ENCODE data around the gene GLT8D2.

Gene GLT8D2

DNA sequence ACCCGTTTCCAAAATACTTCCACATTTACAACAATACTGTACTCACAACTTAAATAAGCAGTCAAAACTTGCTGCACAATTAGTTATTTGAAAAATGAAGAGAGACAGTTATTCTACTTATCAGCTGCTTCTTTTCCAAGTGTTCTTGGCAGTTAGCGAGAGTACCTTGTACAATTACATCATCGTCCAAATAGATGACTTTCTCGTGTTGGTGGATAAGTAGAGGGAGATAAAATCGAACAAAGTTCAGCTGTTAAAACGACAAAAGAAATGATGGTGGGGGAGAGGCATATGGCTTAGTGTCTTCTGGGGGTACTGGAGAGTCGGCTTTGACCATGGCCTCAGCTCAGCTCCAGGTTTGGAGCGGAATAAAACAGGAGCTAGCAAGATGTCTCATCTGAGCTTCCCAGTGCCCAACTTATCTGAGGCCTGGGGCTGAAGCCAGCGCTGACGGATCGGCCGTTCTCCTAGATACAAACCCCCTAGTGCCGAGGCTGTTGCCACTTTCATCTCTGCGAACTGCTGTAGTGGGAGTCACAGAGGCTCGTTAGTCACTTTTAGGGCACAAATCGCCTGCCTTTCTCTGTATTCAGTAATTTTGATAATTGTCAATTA lies 52.6 kb downstream of the GLT8D2 start:
- DNase-seq, result no peak

DNA sequence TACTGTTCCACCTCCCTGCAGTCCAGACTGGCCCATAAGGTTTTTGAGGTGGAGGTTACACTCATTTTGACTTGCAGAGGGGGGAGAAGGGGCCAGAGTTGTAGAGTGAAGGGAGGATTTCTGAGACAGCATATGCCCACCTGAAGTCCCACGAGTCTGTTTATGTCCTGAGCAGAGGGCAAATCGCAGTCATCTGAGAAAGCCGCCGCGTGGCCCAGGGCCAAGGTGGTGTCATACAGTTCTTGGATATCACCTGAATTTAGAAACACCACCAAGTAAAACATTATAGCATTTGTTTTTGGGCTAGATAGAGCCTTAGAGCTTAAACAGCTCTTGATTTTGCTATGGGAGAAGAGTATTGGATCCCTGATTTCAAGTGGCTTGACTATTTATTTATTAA lies 53.4 kb downstream of the GLT8D2 start:
- no peak for DNase-seq

DNA sequence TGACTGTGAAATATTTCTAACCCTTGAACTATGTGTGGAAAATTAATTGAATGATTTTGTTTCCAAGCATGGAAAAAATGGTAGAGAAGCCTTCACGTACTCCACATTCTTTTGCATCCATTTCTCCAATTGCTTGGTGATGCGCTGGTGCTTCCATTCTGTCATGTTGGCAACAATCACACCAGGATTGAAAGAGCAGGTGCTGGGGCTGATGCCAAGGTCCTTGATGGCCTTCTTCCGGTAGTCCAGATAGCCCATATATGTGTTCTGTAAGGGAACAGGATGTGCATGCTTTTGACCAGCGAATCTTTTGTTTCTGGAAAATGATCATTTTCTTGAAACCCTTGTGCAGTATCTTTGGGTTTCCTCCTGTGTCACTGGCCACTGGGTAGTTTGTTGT lies 55.8 kb downstream of the GLT8D2 start:
- DNase-seq, result no peak

DNA sequence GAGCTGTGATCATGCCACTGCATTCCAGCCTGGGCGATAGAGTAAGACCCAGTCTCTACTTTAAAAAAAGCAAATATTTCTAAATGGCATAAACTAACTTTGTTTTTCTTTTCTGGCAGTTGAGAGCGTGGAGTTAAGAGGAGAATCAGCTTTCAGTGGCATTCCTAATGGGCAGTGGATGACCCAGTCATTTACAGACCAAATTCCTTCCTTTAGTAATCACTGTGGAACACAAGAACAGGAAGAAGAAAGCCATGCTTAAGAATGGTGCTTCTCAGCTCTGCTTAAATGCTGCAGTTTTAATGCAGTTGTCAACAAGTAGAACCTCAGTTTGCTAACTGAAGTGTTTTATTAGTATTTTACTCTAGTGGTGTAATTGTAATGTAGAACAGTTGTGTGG lies 63.2 kb downstream of the GLT8D2 start:
- DNase-seq, result no peak

DNA sequence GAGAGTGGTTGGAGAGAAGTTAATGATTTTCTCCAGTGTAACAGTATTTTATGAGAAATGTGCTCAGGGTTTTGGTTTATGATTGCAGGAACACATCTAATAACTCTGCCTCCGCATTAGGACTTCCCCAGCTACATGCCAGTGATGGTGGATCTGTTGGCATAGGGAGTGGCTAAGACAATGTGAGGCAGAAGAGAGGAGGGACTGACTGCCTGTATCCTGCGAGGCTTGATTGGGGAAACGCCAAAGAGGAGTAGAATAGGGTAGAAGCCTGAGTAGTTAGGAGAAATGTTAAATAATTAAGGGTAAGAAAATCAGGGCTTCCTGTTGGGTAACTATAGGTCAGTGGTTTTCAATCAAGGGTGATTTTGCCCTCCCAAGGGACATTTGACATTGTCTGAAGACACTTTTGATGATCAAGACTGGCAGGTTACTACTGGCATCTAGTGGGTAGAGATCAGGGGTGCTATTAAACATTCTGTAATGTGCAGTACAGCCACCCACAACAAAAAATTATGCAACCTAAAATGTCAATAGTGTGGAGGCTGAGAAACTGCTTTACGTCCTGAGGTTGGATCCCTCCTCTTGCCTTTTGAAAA lies 71.5 kb downstream of the GLT8D2 start:
- DNase-seq, result no peak

DNA sequence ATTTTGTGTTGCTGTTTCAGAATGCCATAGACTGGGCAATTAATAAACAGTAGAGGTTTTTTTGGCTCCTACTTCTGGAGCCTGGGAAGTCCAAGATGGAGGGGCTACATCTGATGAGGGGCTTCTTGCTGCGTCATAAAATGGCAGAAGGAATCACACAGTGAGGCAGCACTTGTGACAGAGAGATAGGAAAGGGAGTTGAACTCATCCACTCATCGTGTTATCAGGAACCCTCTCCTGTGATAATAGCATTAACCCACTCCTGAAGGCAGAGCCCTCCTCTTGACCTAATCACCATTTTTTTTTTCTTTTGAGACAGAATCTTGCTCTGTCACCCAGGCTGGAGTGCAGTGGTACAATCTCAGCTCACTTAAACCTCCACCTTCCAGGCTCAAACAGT lies 74.6 kb downstream of the GLT8D2 start:
- no peak for DNase-seq

DNA sequence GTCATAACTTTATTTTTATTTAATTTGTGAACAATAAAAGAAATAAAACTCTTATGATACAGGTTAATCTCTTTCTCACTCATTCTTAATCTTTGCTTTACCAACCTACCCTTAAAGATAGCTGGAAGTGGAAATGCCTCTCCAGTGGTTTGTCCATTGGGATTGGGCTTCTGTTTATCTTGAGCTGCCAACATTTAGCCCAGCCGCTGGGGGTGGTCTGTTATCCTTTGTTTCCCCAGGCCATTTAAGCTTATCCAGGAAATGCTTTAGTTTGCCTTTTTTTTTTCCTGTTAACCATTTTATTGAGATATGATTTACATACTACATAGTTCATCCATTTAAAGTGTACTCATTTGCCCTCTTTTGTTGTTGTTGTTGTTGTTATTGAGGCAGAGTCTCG lies 76.1 kb downstream of the GLT8D2 start:
- DNase-seq, result no peak

DNA sequence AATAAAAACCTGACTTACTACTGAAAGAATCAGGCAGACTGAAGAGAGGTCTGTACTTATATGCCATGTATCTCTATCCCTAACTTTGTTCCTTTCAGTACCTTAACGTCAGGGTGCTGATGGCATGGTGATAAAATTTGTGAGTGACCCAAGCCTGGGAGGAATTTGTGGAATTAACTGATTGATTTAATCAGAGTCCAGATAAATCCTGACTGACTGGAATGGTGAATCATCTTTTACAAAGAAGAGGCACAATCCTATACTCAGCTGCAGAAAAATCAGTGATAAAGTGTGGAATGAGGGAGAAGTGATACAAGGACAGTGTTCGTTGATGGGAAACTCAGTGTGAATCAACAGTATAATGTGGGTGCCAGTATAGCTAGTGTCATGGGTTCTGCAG lies 80.6 kb downstream of the GLT8D2 start:
- DNase-seq, result no peak

DNA sequence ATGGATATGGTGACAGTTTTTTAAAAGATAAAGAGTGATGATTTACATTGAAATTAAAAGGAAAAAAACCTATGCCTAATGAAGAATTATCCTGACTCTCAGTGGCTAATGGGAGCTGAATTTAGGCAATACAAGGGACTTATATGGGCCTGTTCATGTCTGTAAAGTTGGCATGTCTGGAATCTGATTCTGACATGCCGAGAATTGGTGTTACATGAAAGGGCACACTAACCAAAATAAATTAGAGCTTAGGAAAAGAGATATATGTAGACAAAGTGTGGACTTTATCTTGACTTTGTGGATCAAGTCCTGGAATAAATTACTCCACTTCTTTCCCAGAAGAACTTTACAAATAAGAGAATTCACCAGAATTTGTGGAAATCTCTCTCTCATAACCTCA lies 83.3 kb downstream of the GLT8D2 start:
- DNase-seq, result no peak

DNA sequence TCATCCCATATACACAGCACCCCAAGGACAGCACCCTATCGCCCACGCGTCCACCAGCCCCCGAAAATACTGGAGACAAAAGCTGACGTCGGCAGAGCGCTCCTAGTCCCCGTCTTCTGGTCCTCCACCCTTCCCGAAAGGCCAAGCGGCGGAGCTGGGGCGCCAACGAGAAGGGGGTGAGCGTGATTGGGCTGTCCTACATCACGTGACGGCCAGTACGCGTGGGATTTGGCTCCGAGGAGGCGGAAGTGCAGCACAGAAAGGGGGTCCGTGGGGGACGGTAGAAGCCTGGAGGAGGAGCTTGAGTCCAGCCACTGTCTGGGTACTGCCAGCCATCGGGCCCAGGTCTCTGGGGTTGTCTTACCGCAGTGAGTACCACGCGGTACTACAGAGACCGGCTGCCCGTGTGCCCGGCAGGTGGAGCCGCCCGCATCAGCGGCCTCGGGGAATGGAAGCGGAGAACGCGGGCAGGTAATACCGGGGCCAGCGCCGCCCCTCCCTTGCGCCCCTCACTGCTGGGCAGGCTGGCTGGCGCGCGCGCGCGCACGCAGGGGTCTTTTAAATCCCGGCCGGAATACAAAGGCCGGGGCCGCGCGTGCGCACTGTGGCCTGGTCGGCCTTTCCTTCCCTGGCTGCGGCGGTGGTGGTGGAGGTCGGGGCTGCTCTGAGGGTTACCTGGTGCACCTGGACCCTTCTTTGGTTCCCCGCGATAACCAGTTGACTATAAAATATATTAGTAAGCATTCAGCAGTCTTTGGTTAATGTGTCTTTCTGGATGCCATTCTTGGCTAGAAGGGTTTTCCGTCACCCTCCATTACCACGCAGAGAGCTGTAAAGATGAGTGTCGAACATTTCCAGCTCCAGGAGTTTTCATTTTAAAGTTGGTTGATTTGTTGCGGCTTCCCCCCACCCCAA lies 84.1 kb downstream of the GLT8D2 start, which contains the start of gene TDG:
Gene TDG, plus strand, starts transcription at position 283 of the 915 bp plus-strand sequence. Its CDS starts 166 bp downstream, at position 449.
- peak; percentile 99 for DNase-seq

DNA sequence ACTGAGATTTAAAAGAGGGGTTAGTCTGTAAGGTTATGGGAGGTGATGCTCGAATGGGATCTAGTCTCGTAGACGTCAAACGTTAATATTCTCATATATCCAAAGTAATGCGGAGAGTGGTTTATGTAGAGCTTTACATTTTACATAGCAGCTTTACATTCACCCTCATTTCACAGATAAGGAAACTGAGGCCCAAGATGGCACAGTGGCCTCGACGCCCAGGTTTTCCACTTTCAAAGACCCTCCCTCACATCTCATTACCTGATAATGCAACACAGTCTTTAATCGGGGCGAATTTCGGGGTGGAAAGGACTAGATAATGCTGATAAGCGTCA lies 84.8 kb downstream of the GLT8D2 start:
- DNase-seq, result no peak

DNA sequence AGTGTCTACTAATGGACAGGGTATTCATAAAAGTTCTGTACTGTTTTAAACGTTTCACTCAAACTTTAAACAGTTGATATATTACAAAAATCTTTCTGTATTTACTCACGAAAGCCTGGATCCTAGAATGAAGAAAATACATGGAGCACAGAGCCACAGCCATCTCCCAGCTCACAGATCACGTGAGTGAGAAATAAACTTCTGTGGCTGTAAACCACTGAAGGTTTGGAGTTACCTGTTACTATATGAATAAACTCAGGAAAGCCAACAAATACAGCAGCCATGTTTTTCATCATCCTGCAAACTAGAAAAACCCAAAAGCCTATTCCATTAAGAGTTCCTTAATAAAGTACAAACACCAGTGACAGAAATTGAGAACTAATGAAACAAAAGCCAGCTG lies 85.2 kb downstream of the GLT8D2 start:
- DNase-seq, result no peak

DNA sequence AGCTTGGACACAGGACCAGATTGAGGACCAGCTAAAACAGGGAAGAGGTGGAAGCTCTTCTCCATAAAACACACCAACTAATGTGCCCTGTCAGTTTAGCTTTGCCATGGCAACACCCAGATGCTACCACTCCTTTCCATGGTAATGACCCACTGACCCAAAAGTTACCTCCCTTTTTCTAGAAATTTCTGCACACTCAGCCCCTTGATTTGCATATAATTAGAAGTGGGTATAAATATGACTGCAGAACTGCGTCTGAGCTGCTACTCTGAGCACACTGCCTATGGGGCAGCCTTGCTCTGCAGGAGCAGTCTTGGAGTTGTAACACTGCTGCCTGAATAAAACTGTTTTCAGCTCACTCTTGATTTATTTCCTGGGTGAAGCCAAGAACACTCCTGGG lies 87.5 kb downstream of the GLT8D2 start:
- no peak for DNase-seq

DNA sequence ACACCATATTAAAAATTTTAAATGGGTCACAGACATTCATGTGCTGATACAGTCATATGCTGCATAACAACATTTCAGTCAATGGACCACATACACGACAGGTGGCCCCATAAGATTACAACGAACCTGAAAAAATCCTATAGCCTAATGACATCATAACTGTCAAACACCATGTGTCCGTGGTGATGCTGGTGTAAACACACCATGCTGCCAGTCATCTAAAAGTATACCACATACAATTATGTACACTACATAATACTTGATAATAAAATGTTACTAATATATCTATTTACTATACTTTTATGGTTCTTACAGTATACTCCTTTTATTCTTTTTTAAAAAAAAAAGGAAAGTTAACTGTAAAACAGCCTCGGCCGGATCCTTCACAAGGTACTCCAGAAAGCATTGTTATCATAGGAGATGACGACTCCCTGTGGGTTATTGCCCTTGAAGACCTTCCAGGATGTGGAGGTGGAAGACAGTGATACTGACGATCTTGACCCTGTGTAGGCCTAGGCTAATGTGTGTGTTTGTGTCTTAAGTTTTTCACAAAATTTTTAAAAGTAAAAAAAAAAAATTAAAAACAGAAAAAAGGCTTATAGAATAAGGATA lies 89.3 kb downstream of the GLT8D2 start:
- DNase-seq, result no peak

DNA sequence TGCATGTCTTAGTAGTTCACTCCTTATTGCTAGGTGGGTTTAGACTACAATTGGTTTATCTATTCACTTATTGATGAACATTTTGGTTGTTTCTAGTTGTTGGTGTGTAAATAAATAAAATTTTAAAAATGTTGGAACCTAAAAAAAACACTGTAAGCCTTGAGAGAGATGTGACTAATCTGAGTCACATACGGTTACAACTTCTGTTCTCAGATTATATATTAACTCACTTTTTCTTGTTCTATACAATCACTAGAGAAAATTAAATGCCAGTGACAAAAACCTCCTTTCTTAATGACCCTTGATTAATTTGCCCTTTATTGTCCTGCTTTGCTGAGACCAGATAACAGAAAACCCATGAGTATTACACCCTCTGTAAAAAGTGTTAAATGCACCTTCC lies 91.4 kb downstream of the GLT8D2 start:
- no peak for DNase-seq

DNA sequence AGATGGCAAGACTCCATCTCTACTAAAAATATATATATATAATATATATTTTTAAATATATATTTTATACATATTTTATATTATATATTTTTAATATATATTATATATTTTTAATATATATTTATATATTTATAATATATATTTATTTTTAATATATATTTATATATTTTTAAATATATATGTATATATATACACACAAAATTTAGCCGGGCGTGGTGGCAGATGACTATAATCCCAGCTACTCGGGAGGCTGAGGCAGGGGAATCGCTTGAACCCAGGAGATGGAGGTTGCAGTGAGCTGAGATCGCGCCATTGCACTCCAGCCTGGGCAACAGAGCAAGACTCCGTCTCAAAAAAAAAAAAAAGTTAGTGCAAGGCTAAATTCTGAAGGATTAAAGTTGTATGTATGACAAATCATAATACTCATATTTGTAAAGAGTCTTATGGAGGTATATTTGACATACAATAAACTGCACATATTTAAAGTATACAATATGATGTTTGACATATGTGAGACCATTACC lies 92.1 kb downstream of the GLT8D2 start:
- no peak for DNase-seq

DNA sequence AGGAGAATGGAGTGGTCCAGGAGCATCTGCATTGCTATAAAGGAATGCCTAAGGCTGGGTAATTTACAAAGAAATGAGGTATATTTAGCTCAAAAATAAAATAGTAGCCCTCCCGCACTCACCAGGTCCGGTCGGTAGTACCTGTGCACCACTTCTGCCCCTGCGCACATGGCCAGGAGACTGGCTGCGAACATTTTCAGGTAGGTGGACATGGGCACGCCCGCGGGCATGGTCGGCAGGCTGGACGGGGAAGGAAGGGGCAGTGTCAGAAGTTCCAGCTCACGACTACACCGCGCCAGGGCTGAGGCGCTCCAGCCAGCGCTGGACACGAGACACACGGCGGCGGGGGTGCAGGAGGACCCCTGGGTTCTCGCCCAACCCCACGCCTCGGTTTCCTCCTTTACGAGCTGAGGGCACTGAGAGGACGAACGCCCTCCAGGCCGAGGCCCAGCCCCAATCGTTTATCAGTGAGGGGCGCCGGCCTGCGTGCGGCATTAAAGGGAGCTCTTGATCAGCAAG lies 93.4 kb downstream of the GLT8D2 start:
- DNase-seq, result no peak

DNA sequence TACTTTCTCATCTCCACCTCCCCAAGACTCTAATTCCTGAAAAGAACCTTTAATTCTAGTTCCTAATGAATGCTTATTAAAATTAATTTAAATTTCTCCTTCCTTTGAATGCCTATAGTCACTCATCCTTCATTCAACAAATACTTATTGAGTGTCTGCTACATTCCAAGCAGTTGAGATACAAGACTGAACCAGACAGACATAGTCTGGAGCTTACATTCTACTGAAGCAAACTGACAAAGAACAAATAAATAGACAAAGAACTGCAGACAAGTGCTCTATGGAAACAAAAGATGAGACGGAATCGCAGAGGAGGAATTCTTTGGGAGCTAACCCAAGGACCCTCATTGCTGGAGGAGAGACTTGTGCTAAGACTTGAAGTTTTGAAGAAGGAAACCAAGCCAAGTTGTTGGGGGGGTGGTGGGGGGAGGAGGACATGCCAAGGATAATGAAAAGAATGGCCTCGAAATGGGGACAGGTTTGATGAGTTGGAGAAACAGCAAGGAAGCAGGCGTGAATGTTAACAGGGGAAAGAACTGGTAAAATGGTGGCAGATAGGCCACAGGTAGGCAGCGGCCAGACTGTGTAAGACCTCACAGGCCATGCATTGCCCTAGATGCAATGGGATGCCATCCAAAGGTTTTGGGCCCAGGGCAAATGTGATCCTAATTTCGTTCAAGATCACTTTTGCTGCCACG lies 94.0 kb downstream of the GLT8D2 start:
- DNase-seq, result no peak

DNA sequence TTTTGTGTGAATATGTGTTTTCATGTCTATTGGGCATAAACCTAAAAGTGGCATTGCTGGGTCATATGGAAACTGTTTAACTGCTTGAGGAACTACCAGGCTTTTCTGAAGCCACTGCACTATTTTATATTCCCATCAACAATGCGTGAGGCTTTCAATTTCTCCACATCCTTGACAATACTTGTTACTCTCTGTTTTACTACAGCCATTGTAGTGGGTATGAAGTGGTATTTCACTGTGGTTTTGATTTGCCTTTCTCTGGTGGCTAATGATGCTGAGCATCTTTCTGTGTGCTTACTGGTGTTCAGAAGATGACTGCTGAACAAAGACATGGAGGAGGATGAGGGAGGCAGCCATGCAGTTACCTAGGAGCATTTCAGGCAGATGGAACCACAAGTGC lies 97.5 kb downstream of the GLT8D2 start:
- DNase-seq, result no peak

DNA sequence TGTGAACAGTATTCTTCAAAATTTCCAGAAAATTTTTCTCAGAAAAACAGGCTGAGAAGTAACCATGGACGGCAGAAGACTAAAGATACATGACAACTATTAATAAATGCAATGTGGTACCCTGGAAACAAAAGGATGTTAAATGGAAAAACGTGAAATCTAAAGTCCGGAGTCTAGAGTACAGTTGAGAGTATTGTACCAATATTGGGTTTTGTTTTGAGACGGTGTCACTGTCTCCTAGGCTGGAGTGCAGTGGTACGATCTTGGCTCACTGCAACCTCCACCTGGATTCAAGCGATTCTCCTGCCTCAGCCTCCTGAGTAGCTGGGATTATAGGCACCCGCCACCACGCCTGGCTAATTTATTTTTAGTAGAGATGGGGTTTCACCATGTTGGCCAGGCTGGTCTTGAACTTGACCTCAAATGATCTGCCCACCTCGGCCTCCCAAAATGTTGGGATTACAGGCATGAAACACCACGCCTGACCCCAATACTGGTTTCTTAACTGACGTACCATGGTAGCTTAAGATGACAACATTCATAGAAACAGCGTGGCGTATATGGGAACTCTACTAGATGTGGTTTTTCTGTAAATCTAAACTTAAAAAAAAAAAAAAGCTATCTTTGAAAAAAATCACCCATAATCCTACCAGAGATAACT lies 101.1 kb downstream of the GLT8D2 start:
- no peak for DNase-seq

DNA sequence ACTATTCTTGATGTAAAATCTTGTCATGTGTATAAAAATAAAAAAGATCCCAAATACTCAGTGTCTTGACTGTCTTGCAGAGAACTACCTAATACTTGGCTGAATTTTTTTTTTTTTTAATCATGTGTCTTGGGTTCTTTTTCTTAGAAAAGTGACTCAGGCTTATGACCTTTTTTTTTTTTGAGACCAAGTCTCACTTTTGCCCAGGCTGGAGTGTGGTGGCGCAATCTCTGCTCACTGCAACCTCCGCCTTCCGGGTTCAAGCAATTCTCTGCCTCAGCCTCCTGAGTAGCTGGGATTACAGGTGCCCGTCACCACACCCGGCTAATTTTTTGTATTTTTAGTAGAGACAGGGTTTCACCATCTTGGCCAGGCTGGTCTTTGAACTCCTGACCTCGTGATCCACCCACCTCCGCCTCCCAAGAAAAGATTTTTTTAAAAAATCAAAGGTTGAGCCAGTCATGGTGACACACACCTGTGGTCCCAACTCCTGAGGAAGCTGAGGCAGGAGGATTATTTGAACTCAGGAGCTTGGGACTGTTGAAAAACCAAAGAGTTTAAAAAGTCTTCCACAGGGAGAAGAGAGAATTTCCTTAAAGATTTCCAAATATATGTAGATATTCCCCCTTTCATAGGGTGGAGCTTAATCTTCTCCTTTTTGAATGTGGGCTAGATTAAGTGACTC lies 102.0 kb downstream of the GLT8D2 start:
- no peak for DNase-seq

Measured in NCI-H1436 (cell line).